Subcutaneous adipose tissue (tissue), 4 donors: ENCODE data around the gene IRX6. TPM values are rescaled to one million over a fixed set of nuclear protein-coding genes. Genes with fewer than 3 reads are reported as not detected.

Source experiments
- CTCF ChIP-seq: fragments of 450-650 bp; IDR thresholded peaks from one replicate; pipeline ENCODE4 v1.5.1; 2016; ENCODE audit warnings: low read depth, mild to moderate bottlenecking, control low read depth, antibody characterized with exemption, moderate library complexity
- total RNA-seq, 4 donors: library from RNA; depleted of rRNA; stranded (reverse); fragments of >200 nt; gene quantifications; one replicate each; pipeline ENCODE4 v1.1.0, GENCODE V29; 2016

IRX6 gene
- total RNA-seq, 4 donors from 2014 or later, result 5.2 to 15.2 (median 11.1) TPM

- TF ChIP-seq CTCF, result no peak
Measured at GRCh38 chr16:55322327-55322726, 1.7 kb upstream of the IRX6 start.

- TF ChIP-seq CTCF, result no peak
Measured at GRCh38 chr16:55324285-55325079, 479 bp downstream of the IRX6 start.

GRCh38 chr16:55325080-55325447 lies 1.1 kb downstream of the IRX6 start:
- TF ChIP-seq CTCF, result no peak

GRCh38 chr16:55325458-55326109 lies 1.6 kb downstream of the IRX6 start:
- no peak for TF ChIP-seq CTCF

- TF ChIP-seq CTCF, result no peak
Measured at GRCh38 chr16:55326261-55327092, 2.5 kb downstream of the IRX6 start.

GRCh38 chr16:55328611-55329569 lies 4.9 kb downstream of the IRX6 start:
- TF ChIP-seq CTCF, result no peak
